NCI-H748 treated with DMSO at 0.1 percent for 48 hours (cell line): Measurements from ENCODE around the gene TMPRSS7.

Source experiments
- DNase-seq: peaks from one replicate; lab custom pipeline; 2025; lab: John Stamatoyannopoulos, UW

The TMPRSS7 gene

GRCh38 chr3:112097378-112097777 lies 62.8 kb downstream of the TMPRSS7 start:
- peak; percentile 19 for DNase-seq

- DNase-seq = no peak
These were observed 67.4 kb downstream of the TMPRSS7 start for GRCh38 chr3:112101916-112102315.

GRCh38 chr3:112104774-112105173 lies 70.2 kb downstream of the TMPRSS7 start:
- no peak for DNase-seq

DNA sequence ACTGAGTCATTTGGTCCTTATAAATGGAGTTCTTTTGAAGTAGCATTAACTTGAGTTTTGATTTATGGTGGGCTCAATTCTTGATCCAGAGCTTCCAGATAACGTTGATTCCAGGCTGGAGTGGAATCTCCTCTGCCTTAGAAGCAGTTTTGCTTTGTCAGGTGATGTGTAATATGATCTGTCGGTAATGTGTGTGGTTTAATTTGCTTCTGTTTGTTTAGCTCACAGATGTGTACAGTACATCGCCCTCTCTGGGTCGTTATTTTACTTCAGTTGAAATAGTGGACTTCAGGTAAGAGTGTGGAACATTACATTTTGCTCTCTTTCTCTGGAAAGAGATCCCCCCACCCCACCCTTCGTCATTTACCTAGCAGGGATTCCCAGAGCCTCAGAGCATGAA lies 74.8 kb downstream of the TMPRSS7 start:
- DNase-seq = peak; percentile 71

DNA sequence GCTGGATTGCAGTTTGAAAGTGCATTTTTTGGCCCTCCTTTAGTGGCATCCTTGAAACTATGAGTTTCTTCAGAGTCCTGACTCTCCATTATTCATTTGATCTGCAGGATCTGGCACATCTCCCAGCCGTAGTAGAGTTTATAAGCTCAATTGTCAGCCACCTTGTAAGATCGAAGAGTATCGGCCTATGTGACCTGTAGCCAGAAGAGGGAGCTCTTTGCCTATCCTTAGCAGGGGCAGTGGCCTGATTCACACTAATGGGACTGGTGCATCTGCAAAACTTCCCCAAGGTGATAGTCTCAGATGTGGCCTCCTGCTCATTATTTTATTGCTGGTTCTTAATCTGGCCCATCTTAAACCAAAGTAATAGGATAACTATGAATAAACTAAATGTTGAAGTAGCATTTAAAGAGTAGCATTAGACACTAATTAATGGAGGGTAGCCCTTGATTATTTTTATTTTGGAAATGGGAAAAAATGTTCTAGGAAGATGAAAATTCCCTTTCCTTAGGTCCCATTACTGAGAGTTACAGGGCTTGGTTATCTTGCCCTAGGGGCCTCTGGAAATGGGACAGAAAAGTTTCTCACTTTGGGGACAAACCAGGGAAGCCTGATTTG lies 77.4 kb downstream of the TMPRSS7 start:
- peak; percentile 22 for DNase-seq

- no peak for DNase-seq
These were observed 80.1 kb downstream of the TMPRSS7 start for GRCh38 chr3:112114576-112115160.

DNA sequence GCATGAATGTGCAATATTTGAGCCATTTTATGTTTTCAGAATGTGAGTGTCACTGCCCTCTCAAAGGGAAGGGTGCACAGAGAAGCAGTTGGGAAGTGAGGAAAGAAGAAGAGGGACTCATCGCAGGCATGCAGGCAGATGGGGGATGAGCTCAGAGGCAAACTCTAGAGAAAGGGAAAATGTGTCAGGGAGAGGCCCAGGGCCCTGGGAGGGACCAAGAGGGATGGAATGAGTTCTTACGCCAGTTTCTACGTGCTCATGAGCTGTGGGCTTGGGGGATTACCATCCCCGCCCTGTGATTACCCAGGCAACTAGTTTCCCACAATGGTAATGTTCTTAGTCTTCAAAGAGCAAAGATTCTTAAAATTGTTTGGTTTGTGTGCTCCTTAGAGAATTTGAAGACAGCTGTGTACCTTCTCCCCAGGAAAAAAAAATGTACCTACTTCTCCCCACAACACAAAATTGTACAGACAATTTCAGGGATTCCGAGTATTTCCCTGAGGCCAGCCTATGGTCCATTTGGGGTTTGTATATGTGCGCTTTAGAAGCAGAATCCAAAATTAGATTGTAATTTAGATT lies 80.7 kb downstream of the TMPRSS7 start:
- DNase-seq = no peak

GRCh38 chr3:112115806-112116383 lies 81.4 kb downstream of the TMPRSS7 start:
- DNase-seq = no peak

DNA sequence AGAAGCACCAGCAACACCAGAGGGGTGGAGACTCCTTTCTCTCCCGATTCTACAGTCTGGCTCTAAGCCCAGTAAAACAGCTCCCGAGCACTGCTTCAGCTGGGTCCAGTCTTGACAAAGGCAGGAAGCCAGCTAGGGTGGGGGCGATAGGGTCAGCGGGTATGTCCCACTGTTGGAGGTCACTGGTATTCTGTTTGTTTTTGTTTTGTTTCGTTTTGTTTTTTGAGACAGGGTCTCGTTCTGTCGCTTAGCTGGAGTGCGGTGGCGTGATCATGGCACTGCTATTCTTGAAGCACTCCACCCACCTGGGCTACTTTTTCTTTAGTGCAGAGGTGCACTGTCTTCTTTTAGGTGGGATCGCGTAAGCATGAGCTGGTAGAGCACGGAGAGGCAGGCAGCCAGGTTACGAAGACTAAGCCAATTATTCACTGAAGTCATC lies 82.2 kb downstream of the TMPRSS7 start:
- no peak for DNase-seq

DNA sequence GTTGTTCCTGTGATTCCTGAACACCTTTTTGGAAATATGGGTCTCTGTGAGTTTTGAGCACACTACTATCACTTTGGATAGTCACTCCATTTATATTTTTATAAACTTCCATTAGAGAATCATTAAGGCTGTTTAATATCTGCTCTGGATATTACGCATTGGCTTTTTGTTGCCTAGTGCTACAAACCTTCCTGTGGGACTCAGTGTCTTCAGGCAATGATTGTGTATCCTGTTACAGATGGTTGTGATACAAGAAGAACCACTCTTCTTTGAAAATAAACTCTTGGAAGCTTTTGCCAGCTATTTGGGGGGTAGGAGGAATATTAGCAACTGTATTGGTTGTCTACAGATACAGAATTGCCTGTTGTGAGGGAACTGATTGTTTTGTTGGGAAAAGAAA lies 82.9 kb downstream of the TMPRSS7 start:
- DNase-seq = no peak

DNA sequence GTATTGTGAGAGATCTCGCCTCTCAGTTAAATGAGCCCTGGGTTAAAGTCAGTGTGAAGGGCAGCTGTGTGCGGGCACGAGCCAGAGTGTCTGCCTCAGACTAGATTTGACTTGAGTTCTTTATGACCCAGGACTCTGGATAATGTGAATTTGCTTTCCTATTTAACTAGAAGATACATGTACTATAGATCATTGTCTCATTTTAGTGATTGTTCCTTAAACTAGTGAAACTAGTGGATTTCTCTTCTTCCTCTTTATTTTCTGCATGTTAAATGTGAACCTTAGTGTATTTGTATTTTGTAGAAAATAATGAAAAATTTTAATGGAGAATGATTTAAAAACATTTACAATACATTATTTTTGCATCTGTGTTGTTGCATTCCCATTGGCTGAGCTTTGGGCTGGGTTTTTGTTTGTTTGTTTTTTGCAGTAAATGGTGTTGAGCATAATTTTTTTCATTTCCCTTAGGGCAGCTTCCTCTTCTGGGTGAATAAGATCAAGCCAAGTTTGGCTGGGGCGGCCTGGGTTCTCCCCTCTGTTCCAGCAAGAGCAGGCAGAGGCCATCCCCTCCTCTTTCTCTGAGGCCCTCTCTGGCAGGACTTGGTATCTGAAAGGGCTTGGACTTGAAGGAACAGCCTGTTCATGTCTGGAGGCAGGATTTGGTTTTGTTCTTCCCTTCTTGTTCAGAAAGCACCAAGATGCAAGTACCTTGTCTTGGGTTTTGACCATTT lies 83.5 kb downstream of the TMPRSS7 start:
- DNase-seq = no peak

GRCh38 chr3:112119962-112120836 lies 85.7 kb downstream of the TMPRSS7 start:
- DNase-seq = no peak

- no peak for DNase-seq
These were observed 87.3 kb downstream of the TMPRSS7 start for GRCh38 chr3:112121577-112122547.

- DNase-seq = no peak
These were observed 88.3 kb downstream of the TMPRSS7 start for GRCh38 chr3:112122870-112123269.

DNA sequence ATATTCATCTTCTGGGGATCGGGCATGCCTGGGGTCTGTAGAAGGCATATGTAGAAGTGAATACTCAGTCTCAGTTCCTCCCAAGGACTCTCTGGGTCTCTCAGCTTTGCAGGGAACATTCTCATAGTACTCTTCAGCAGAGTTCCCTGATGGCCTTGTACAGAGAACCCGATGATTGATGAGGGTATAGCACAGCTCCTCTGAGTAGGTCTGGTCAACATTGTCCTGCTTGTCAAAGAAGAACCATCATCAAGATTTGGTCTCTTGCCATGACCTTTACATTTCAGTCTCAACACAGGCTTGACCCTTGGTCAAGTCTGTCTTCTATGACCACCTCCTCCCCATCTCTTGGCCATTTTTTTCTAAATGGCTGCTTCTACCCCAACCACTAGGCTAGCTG lies 89.0 kb downstream of the TMPRSS7 start:
- DNase-seq = no peak

DNA sequence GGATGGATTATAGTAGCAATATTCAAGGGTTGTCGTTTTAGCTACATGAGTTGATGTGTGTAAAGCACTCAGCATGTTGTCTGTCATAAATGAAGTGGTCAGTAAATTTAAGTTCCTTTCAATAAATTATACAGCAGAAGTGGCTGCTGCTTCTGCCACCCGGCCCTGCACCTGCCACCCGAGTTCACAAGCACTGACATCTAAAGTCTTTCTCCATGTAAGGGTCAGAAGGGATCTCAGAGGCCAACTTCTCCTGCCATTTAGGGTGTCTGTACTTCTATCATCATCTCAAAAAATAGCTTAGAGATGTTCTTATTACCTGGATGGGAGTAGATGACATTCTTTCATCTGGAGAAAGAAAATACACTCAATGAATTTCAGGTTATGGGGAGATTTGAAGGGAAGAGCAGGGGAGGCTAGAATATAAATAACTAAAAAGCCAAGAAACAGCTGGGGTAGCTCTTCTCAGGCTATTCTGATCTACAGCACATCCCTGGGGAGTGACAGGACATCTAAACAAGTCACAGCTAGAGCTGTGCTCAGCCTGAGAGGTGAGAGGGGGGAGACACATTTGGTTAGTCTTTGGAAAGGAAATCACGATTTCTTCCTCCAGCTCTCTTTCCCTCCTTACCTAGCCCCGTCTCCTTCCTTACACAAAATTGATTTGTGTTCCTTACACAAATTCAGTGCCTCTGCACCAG lies 90.5 kb downstream of the TMPRSS7 start:
- DNase-seq = no peak

DNA sequence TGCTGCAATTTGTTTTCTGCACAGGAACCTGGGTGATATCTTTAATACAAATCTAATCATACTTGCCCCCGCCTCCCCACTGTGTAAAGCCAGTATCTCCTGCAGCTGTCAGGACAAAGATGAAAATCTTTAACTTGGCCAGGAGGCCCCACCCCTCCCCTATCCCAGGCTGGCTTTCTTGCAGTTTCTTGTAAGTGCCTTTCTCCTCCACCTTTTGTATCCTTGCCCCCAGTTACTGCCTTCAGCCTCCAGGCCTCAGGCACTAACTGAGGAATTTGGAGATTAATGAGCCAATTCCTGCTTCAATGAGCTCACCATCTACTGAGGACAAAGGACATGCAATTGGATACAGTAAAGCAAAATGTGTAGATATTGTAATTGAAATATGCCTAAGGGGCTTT lies 92.0 kb downstream of the TMPRSS7 start:
- no peak for DNase-seq

DNA sequence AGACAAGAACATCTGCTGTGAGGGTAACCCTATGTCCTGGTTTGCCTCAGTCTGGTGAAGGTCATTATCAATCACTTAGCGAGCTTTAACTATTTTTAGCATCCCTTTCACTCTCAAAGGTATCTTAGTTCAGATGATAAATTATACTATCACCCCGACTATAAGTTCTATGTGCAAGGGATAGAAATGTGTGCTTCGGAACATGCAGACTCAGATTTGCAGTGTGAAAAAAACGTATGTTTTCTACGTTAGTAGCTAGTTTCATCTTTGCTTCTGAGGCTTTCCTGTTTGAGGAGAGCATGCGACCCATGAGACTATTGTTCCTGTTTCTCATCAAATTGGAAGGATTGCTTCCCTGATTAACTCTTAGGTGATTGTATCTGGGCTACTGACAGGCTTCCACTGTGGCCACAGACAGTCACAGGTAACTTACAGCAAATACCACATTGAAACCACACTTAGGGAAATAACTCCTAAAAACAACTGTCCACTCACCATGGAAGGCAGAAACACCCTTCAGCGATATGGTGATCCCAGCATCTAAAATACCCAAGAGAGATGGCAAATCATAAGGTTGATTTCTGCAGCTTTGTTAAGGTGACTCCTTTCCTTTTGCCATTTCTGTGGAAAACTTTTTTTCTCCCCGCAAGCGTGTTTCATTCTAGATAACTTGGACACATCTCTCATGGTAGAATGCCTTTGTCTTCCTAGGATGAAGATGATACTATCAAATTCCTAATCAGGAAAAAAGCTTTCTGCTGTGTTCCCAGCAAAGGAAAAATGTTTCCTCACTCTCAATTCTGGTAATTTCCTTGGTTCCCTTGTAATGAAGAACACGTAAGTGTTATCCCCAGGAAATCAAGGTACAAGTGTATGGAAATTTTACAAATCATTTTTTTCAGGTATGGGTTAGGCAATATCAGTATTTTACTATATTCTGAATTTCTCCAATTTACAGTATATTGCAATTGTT lies 93.3 kb downstream of the TMPRSS7 start:
- DNase-seq = no peak
